Stimulated activated CD8-positive, alpha-beta memory T cell treated with anti-CD3 and anti-CD28 coated beads, Interleukin-2, amount 100 ng/mL, for 48 hours (primary cell): ENCODE results near the gene RPN2.
A peak's percentile ranks its signal among the peaks of the same experiment; 100 is the strongest.
"Not testable (repeated sequence)": the region's sequence is repeated elsewhere in the genome, so short reads cannot be mapped to it uniquely, and the experiment has no call there.

Experiments used
- DNase-seq, 2 donors: peaks; one replicate each; pipeline ENCODE4 v3.0.0-alpha.2; 2020; ENCODE audit warnings: low read depth in 2 of 2

Gene RPN2

GRCh38 chr20:37178839-37179682, at the start of gene RPN2, which contains the start of gene MROH8:
Gene RPN2, plus strand, starts transcription at chr20:37179330. Its CDS starts 27 bp downstream, at chr20:37179357.
Gene MROH8, minus strand, starts transcription at chr20:37179548.
- peak; percentile 92 to 96 for DNase-seq

- no peak for DNase-seq
These were observed 47.6 kb upstream of the RPN2 start for GRCh38 chr20:37131486-37131885.

GRCh38 chr20:37133952-37134351, 45.2 kb upstream of the RPN2 start:
- DNase-seq: no peak

- no peak for DNase-seq
These were observed 41.6 kb upstream of the RPN2 start for GRCh38 chr20:37137547-37137946.

- no peak for DNase-seq
These were observed 36.4 kb upstream of the RPN2 start for GRCh38 chr20:37142708-37143107.

GRCh38 chr20:37144856-37145404, 34.2 kb upstream of the RPN2 start:
- no peak for DNase-seq

- no peak for DNase-seq
These were observed 31.9 kb upstream of the RPN2 start for GRCh38 chr20:37147250-37147649.

GRCh38 chr20:37150864-37151263, 28.3 kb upstream of the RPN2 start:
- not testable (repeated sequence) for DNase-seq

GRCh38 chr20:37151529-37151928, 27.6 kb upstream of the RPN2 start:
- no peak for DNase-seq

GRCh38 chr20:37152284-37152683, 26.8 kb upstream of the RPN2 start:
- DNase-seq: no peak

- no peak for DNase-seq
These were observed 24.3 kb upstream of the RPN2 start for GRCh38 chr20:37154684-37155298.

GRCh38 chr20:37155987-37156386, 23.1 kb upstream of the RPN2 start:
- DNase-seq: no peak

GRCh38 chr20:37158248-37158647, 20.9 kb upstream of the RPN2 start:
- no peak for DNase-seq

- DNase-seq: no peak
These were observed 18.4 kb upstream of the RPN2 start for GRCh38 chr20:37160683-37161082.

- DNase-seq: no peak
These were observed 17.1 kb upstream of the RPN2 start for GRCh38 chr20:37161830-37162549.

GRCh38 chr20:37162646-37163045, 16.5 kb upstream of the RPN2 start:
- DNase-seq: no peak

GRCh38 chr20:37163832-37164554, 15.1 kb upstream of the RPN2 start:
- DNase-seq: no peak

- DNase-seq: no peak
These were observed 14.1 kb upstream of the RPN2 start for GRCh38 chr20:37165031-37165430.

GRCh38 chr20:37166867-37167266, 12.3 kb upstream of the RPN2 start:
- no peak for DNase-seq

- no peak for DNase-seq
These were observed 6.3 kb upstream of the RPN2 start for GRCh38 chr20:37172836-37173235.

GRCh38 chr20:37179683-37180524, 774 bp downstream of the RPN2 start:
- no peak for DNase-seq
